Right lobe of liver (tissue), 4 donors: ENCODE data around the gene GPR17.

Experiments used
- POLR2A ChIP-seq: fragments of 450-650 bp; IDR thresholded peaks from one replicate; pipeline ENCODE4 v1.6.1; 2017; ENCODE audit warnings: antibody characterized with exemption, mild to moderate bottlenecking
- TF ChIP-seq, protein P1 (sequence below), 4 donors: fragments of 200-600 bp in 3 of 4; fragments of 450-650 bp in 1 of 4; IDR thresholded peaks; one replicate each; pipeline versions ENCODE4 v1.5.1 to v1.8.0; 2016 to 2022; ENCODE audit warnings: antibody characterized with exemption in 4 of 4, mild to moderate bottlenecking in 2 of 4
- donor health status: DM: no; HTN: no; CAD: no.
- donor health status: DM: no; HTN: no; CAD: no.
- donor health status: DM: no; HTN: yes; CAD: no.

DNA sequence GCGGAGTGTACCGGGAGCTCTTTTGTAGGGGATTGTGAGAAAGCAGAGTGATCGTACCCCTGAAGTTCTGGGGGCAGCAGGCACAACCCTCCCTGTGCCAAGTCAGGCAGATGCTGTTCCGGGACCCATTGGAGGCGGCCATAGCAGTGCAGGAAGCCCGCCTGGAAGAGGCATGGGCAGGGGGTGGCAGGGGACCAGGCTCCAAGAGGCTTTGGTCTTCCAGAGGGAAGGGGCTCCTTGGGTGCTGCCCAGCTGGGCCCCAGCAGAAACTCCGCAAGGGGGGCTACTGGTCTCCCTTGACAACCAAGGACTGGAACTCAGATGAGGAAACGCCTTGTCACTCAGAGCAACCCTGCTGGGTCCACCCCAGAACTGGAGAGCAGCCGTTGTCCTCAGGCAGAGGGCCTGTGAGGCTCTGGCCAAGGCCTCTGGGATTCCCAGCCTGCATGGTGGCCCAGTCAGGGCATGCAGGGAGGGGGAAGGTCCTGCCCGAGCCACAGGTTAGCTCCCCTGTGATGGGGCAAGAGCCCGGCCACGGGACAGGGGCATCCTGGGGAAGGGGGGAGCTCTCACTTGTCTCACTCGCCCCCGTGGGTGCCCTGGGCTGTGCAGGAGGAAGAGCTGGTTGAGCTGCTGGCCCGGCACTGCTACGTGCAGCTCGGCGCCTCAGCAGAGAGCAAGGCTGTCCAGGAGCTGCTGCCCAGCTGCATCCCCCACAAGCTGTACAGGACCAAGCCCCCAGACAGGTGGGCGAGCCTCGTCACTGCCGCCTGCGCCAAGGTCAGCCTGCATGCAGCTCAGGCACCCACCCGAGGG is 21.0 kb upstream of the GPR17 start:
- no peak for TF ChIP-seq POLR2A
- TF ChIP-seq, protein P1, sequence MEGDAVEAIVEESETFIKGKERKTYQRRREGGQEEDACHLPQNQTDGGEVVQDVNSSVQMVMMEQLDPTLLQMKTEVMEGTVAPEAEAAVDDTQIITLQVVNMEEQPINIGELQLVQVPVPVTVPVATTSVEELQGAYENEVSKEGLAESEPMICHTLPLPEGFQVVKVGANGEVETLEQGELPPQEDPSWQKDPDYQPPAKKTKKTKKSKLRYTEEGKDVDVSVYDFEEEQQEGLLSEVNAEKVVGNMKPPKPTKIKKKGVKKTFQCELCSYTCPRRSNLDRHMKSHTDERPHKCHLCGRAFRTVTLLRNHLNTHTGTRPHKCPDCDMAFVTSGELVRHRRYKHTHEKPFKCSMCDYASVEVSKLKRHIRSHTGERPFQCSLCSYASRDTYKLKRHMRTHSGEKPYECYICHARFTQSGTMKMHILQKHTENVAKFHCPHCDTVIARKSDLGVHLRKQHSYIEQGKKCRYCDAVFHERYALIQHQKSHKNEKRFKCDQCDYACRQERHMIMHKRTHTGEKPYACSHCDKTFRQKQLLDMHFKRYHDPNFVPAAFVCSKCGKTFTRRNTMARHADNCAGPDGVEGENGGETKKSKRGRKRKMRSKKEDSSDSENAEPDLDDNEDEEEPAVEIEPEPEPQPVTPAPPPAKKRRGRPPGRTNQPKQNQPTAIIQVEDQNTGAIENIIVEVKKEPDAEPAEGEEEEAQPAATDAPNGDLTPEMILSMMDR (IDR thresholded peaks at IDR 0.05), result no peak
